GM19193 (cell line): ENCODE data around the gene PPP1R3G.

Experiments used
- POLR2A ChIP-seq: IDR thresholded peaks from 4 replicates; pipeline ENCODE4 v1.6.1; 2011; ENCODE audit not compliant: insufficient read depth, insufficient read length; ENCODE audit errors: extremely low read depth

The PPP1R3G gene

GRCh38 chr6:5130135-5130866 is 45.2 kb downstream of the PPP1R3G start:
- no peak for TF ChIP-seq POLR2A

GRCh38 chr6:5132731-5133130 is 47.6 kb downstream of the PPP1R3G start:
- no peak for TF ChIP-seq POLR2A

GRCh38 chr6:5133943-5134342 is 48.8 kb downstream of the PPP1R3G start:
- no peak for TF ChIP-seq POLR2A

GRCh38 chr6:5135788-5136376 is 50.7 kb downstream of the PPP1R3G start:
- TF ChIP-seq POLR2A: no peak

GRCh38 chr6:5136851-5137250 is 51.7 kb downstream of the PPP1R3G start:
- no peak for TF ChIP-seq POLR2A
